IMR-90 (cell line): ENCODE data around the gene CYB5D1.

Experiments used
- BHLHE40 ChIP-seq: fragments of 150-350 bp; IDR thresholded peaks from 2 replicates; pipeline ENCODE4 v1.6.1; 2016; ENCODE audit warnings: mild to moderate bottlenecking, low read depth, low read length
- CEBPB ChIP-seq: IDR thresholded peaks from 2 replicates; pipeline ENCODE4 v1.6.1; 2012; ENCODE audit warnings: low read depth, low read length, improper control_type of control experiment
- CHD1 ChIP-seq: IDR thresholded peaks from 2 replicates; pipeline ENCODE4 v1.6.1; 2012; ENCODE audit warnings: low read depth, low read length, improper control_type of control experiment
- MAFK ChIP-seq: IDR thresholded peaks from 2 replicates; pipeline ENCODE4 v1.6.1; 2012; ENCODE audit warnings: low read depth, low read length, improper control_type of control experiment
- MAZ ChIP-seq: IDR thresholded peaks from 2 replicates; pipeline ENCODE4 v1.6.1; 2012; ENCODE audit warnings: low read depth, mild to moderate bottlenecking, low read length, improper control_type of control experiment, moderate library complexity, borderline replicate concordance
- MXI1 ChIP-seq: IDR thresholded peaks from 2 replicates; pipeline ENCODE4 v1.6.1; 2012; ENCODE audit warnings: low read depth, mild to moderate bottlenecking, low read length, moderate library complexity, borderline replicate concordance
- NFE2L2 ChIP-seq: fragments of 150-350 bp; IDR thresholded peaks from 2 replicates; pipeline ENCODE4 v1.6.1; 2016; ENCODE audit warnings: low read depth, mild to moderate bottlenecking, low read length
- POLR2A ChIP-seq: IDR thresholded peaks from 2 replicates; pipeline ENCODE4 v1.6.1; 2012; ENCODE audit warnings: mild to moderate bottlenecking, low read depth, low read length
- RAD21 ChIP-seq: IDR thresholded peaks from 2 replicates; pipeline ENCODE4 v1.6.1; 2012; ENCODE audit warnings: low read length, improper control_type of control experiment
- RCOR1 ChIP-seq: IDR thresholded peaks from 2 replicates; pipeline ENCODE4 v1.6.1; 2012; ENCODE audit warnings: mild to moderate bottlenecking, low read length, improper control_type of control experiment; ENCODE audit not compliant: insufficient replicate concordance
- RFX5 ChIP-seq: IDR thresholded peaks from 2 replicates; pipeline ENCODE4 v1.8.0; 2012; ENCODE audit warnings: low read depth, mild to moderate bottlenecking, low read length, moderate library complexity
- SMC3 ChIP-seq: fragments of 150-350 bp; IDR thresholded peaks from 2 replicates; pipeline ENCODE4 v1.6.1; 2016; ENCODE audit warnings: low read depth, mild to moderate bottlenecking, antibody characterized with exemption, low read length, moderate library complexity
- TF ChIP-seq, protein P1 (sequence below): conservative IDR thresholded peaks from 2 replicates; pipeline ENCODE4 v1.5.1; 2012; ENCODE audit warnings: mild to moderate bottlenecking, low read depth, low read length, improper control_type of control experiment
- TF ChIP-seq, protein P2 (sequence below): fragments of 150-350 bp; IDR thresholded peaks from 2 replicates; pipeline ENCODE4 v1.6.1; 2017; ENCODE audit warnings: mild to moderate bottlenecking, antibody characterized with exemption, low read length, low read depth

DNA sequence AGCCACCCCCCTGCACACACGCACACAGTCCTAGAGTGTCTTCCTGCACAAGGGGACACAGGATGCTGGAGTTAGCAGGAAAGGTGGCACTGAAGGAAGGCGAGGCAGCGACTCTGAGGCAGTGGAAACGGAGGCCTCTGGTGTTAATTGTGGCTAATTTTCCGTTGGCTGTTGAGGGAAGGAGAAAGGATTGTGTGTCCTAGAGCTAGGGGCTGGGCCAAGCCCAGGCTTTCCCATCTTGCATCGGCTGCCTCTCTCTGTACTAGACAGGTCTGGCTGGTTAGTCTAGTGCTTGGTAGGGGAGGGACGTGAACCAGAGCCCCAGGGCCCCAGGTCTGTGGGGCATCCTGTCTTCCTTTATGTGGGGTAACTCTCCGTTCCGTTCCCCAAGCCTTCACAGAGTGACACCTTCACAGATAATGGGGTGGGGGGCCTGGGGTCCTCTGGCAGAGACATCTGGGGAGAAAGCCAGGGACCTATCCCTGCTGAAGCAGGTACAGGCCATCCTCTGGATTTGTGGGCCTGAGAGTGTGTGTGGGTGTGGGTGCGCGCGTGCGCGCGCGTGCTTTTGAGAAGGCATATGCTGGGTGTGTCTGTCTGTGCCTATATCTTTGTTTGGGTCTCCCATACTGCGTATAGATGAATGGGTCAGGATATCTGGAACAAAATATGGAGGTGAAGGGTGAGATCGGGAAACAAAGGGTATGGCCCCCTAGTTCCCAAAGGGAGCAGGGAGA is 30.5 kb downstream of the CYB5D1 start, which contains the start of gene CHD3:
- TF ChIP-seq RAD21 (no peak), MAZ (no peak), POLR2A (0 out of 2 replicates have a peak, but pooled peaks have one; percentile 15), SMC3 (no peak), CEBPB (no peak), NFE2L2 (no peak), RFX5 (no peak), MXI1 (no peak), MAFK (no peak), RCOR1 (no peak), BHLHE40 (no peak), CHD1 (no peak)
- TF ChIP-seq, protein P1, sequence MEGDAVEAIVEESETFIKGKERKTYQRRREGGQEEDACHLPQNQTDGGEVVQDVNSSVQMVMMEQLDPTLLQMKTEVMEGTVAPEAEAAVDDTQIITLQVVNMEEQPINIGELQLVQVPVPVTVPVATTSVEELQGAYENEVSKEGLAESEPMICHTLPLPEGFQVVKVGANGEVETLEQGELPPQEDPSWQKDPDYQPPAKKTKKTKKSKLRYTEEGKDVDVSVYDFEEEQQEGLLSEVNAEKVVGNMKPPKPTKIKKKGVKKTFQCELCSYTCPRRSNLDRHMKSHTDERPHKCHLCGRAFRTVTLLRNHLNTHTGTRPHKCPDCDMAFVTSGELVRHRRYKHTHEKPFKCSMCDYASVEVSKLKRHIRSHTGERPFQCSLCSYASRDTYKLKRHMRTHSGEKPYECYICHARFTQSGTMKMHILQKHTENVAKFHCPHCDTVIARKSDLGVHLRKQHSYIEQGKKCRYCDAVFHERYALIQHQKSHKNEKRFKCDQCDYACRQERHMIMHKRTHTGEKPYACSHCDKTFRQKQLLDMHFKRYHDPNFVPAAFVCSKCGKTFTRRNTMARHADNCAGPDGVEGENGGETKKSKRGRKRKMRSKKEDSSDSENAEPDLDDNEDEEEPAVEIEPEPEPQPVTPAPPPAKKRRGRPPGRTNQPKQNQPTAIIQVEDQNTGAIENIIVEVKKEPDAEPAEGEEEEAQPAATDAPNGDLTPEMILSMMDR: no peak
- TF ChIP-seq, protein P2, sequence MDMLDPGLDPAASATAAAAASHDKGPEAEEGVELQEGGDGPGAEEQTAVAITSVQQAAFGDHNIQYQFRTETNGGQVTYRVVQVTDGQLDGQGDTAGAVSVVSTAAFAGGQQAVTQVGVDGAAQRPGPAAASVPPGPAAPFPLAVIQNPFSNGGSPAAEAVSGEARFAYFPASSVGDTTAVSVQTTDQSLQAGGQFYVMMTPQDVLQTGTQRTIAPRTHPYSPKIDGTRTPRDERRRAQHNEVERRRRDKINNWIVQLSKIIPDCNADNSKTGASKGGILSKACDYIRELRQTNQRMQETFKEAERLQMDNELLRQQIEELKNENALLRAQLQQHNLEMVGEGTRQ: no peak
